ENCODE data around the gene RCAN2.
"Not testable (repeated sequence)": the region's sequence is repeated elsewhere in the genome, so short reads cannot be mapped to it uniquely, and the experiment has no call there.

The RCAN2 gene

DNA sequence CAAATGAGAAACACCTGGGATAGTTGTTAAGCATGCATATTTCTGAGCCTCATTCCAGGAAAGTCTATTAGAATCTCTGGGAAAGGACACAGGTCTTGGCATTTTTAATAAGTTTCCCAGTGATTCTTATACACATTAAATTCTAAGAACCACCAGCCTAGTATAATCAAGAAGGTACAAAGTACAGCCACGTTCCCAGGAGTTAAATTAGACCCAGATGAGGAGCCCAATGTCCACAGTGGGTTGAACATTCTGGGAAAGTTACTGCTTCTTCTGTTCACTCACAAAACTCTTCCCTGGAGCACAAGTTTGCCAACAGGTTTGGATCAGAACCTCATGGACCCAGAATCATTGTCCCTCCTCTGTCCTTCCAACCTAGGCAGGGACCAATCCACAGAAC is 90.4 kb downstream of the RCAN2 start:
- TF ChIP-seq, protein P1, sequence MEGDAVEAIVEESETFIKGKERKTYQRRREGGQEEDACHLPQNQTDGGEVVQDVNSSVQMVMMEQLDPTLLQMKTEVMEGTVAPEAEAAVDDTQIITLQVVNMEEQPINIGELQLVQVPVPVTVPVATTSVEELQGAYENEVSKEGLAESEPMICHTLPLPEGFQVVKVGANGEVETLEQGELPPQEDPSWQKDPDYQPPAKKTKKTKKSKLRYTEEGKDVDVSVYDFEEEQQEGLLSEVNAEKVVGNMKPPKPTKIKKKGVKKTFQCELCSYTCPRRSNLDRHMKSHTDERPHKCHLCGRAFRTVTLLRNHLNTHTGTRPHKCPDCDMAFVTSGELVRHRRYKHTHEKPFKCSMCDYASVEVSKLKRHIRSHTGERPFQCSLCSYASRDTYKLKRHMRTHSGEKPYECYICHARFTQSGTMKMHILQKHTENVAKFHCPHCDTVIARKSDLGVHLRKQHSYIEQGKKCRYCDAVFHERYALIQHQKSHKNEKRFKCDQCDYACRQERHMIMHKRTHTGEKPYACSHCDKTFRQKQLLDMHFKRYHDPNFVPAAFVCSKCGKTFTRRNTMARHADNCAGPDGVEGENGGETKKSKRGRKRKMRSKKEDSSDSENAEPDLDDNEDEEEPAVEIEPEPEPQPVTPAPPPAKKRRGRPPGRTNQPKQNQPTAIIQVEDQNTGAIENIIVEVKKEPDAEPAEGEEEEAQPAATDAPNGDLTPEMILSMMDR (conservative IDR thresholded peaks at IDR 0.05): no peak
- no peak for TF ChIP-seq ZFX (IDR thresholded peaks at IDR 0.05)
- no peak overlapping the region for H3K27ac ChIP-seq

DNA sequence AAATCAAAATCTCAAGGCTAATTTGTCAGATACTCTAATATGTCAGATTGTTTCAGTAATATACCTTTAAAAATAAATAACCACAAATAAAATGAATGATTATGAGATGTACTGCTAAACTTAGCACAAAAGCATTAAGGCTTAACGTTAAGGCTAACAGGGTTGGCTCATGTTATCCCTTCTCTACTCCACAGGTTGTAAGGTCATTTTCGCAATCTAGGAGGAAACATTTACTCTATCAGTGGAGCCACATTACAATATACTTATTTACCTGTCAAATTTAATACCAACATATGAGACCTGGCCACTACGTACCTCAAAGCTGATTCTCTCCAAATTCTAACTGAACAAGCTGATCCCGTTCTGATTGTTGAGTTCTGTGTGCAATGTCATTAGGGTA is 95.7 kb downstream of the RCAN2 start:
- TF ChIP-seq, protein P1 (conservative IDR thresholded peaks at IDR 0.05): no peak
- no peak for TF ChIP-seq ZFX (IDR thresholded peaks at IDR 0.05)
- no peak overlapping the region for H3K27ac ChIP-seq

DNA sequence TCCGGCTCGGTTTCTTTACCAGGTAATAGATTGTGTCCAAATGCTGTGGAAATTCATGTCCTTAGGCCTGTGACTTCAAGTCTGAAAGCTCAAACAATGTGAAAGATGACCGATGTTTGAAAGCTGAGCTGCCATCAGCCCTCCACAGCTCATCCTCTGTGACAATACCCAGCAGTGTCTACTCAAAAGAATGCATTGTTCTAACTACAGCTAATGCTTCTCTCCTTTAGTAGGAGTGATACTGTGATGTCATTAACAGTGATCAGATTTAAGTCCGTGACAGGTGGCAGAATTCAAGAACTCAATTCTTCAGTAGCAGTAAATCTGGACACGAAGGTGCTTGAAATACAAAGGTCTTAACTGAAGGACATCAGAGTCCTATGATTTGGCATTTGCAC is 97.3 kb downstream of the RCAN2 start:
- H3K27ac ChIP-seq: no peak overlapping the region
- TF ChIP-seq, protein P1 (conservative IDR thresholded peaks at IDR 0.05): no peak
- TF ChIP-seq ZFX (IDR thresholded peaks at IDR 0.05): no peak

DNA sequence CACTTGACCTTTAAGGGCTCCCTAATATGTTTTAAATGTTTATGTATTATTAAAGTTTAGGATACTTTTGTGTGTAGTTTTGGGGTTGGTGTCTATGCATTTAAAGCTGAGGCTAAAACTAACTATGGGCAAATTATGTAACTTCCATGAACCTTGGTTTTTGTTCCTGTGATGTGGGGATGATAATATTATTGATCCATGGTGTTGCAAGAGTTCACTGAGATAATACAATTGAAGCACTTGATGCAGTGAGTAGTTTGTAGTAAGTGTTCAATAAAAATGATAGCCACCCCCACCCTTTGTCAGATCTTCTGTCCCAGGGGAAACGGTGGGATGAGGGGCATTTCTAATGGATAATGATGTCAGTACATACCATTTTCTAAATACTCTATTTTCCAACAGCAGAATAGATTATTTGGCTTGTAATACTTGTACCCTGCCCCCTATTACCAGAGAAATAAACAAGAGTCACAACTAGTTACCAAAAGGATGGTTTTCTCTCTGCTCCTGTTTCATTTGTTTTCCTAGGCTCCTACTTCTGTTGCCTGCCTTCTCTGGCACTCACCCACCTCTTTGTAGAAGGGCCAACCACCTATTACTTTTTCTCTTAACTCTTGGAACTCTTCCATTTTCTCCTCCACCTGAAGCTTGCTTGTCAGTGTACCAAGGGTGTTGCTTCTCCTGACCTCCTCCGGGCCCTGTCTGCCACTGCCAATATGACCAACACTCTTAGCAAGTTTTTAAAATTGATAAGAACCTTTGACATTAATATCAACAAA is 97.9 kb downstream of the RCAN2 start:
- no peak for TF ChIP-seq ZFX (IDR thresholded peaks at IDR 0.05)
- TF ChIP-seq, protein P1 (conservative IDR thresholded peaks at IDR 0.05): no peak
- H3K27ac ChIP-seq: no peak overlapping the region

DNA sequence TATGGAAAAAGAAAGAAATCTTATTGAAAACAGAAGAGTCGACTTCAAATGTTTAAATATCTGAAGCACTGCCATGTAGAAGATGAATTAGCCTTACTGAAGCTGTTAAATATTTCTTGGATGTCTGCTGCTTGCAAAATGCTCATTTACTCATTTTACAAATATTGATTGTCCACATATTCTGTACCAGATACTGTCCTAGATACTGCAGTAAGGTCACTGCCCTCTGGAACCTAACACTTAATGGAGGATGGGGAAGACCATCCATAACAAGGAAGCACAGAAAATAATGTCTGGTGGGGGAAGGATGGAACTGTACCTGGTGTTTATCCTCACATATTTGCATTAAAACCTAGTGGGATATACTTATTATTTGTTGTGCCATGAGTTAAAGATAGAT is 99.0 kb downstream of the RCAN2 start:
- TF ChIP-seq ZFX (IDR thresholded peaks at IDR 0.05): no peak
- TF ChIP-seq, protein P1 (conservative IDR thresholded peaks at IDR 0.05): no peak
- no peak overlapping the region for H3K27ac ChIP-seq

DNA sequence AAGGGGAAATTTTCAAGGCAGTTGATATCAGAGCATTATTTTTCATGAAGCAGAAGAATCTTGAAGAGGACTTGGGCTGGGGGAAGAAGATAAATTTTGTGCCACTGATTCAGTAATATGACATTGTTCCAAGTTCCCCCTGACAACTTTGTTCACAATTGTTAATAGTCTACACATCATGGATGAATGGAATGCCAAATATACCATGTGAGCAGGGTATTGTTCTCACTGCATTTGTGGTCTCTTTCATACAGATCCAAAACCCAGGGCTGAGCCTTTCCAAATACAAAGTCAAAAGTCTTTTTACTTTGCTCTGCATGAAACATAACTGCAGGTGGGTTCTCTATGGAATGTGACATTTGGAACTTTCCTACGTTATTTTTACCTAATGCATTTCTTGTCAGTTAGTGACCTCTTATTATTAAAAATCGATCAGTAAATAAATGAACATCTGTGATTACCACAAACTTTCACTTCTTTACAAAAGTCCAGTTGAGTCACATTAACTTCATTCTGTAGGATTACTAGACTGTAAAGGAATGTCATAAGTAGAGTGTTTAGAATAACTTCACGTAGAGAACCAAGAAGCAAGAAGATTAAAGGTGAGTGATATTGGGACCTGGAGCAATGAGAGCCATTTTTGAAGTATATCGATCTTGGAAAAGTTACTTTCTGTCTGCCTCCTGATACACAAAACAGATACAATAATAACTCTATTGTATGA is 100.9 kb downstream of the RCAN2 start:
- no peak overlapping the region for H3K27ac ChIP-seq
- TF ChIP-seq, protein P1 (conservative IDR thresholded peaks at IDR 0.05): no peak
- TF ChIP-seq ZFX (IDR thresholded peaks at IDR 0.05): no peak

DNA sequence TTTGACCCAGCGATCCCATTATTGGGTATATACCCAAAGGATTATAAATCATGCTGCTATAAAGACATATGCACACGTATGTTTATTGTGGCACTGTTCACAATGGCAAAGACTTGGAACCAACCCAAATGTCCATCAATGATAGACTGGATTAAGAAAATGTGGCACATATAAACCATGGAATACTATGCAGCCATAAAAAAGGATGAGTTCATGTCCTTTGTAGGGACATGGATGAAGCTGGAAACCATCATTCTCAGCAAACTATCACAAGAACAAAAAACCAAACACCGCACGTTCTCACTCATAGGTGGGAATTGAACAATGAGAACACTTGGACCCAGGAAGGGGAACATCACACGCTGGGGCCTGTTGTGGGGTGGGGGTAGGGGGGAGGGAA is 103.5 kb downstream of the RCAN2 start:
- H3K27ac ChIP-seq: not testable (repeated sequence)
